Activated CD4-positive, alpha-beta memory T cell treated with anti-CD3 and anti-CD28 coated beads, Interleukin-2, amount 10 ng/mL, durations not matched to agents 7 days and 5 days (primary cell): Measurements from ENCODE around the gene SPON1. TPM values are rescaled to one million over a fixed set of nuclear protein-coding genes. Genes with fewer than 3 reads are reported as not detected.
"Not testable (repeated sequence)": the region's sequence is repeated elsewhere in the genome, so short reads cannot be mapped to it uniquely, and the experiment has no call there.

Experiments
- CTCF ChIA-PET: fragments of 350-600 bp; sonication (Branson Sonifier 250); formaldehyde crosslinking; loops from one replicate; lab custom pipeline; 2021; ENCODE audit warnings: antibody characterized with exemption, inconsistent platforms; lab: Charles Lee
- POLR2A ChIA-PET: fragments of 350-600 bp; sonication (Branson Sonifier 250); formaldehyde crosslinking; loops from one replicate; lab custom pipeline; 2021; ENCODE audit warnings: antibody characterized with exemption; lab: Charles Lee
- DNase-seq: peaks from one replicate; pipeline ENCODE4 v3.0.0-alpha.2; 2020
- H3K27ac Mint-ChIP-seq: one replicate; pipeline ENCODE4 v1.8.0; 2021; ENCODE audit warnings: mild to moderate bottlenecking, mixed read lengths
- H3K27me3 Mint-ChIP-seq: one replicate; pipeline ENCODE4 v1.8.0; 2021; ENCODE audit warnings: mixed read lengths
- H3K36me3 Mint-ChIP-seq: one replicate; pipeline ENCODE4 v1.8.0; 2021; ENCODE audit warnings: low read depth, mixed read lengths
- H3K4me1 Mint-ChIP-seq: one replicate; pipeline ENCODE4 v1.8.0; 2021; ENCODE audit warnings: mixed read lengths
- H3K4me3 Mint-ChIP-seq: one replicate; pipeline ENCODE4 v1.8.0; 2021; ENCODE audit warnings: mild to moderate bottlenecking, mixed read lengths
- H3K9me3 Mint-ChIP-seq: one replicate; pipeline ENCODE4 v1.8.0; 2021; ENCODE audit warnings: mixed read lengths
- total RNA-seq, 2 experiments: library from RNA; stranded (reverse); gene quantifications; one replicate each; pipeline ENCODE4 v1.2.3, GENCODE V29; 2021

Gene SPON1
- total RNA-seq, 2 experiments from 2014 or later: 0.45 to 0.68 TPM

DNA sequence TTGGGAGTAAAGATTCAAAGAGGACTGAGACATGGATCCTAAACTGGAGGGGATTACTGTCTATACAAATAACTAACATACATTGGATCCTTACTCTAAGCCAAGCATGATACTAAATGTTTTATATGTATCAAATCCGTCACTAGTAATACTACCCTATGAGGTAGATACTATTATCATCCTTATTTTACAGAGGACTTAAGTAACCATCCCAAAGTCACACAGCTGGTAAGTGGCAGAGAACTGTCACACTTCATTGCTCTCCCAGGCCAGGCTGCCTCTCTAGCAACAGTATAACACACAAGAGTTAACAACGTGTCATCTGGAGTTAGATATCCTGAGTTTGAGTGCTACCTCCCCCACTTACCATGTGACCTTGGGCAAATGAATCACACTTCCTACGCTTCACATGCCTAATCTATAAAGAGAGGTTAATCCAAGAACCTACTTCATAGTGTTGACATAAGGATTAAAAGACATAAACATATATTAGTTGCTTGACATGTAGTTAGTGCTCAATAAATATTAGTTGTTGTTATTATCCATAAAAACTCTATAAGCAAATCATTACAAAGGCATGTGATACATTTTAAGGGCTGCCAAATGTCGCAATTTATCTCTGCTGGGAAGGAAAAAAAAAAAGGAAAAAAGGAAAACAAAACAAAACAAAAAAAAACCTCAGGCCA, 33.8 kb upstream of the SPON1 start:
- POLR2A ChIA-PET: no interaction called here
- H3K4me3 Mint-ChIP-seq: no peak overlapping the region
- H3K27ac Mint-ChIP-seq: no peak overlapping the region

DNA sequence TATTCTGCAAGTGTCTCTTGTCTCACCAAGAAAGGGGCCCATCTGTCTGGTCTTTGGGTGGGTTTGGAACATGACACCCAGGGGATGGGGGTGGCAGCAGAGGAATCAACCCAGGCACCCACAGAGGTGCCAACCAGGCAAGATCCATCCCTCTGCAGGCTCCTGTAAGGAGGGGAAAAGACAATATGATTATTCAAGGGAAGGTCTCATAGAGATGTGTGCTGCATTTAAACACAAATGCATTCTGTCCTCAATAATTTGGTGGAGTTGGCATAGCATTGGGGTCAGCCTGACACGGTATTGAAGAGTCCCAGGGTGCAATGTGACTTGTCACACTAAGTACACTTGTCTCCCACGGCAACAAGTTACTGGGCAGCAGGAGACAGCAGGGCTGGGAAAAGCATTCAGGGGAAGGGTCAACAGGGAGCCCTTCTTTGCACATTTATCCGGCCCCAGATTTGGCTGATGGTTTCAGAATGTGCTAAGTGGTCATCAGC, 33.1 kb upstream of the SPON1 start:
- peaks cover 8% of the 10 kb centered on the region for H3K9me3 Mint-ChIP-seq
- DNase-seq: no peak
- peaks cover 15% of the 10 kb centered on the region for H3K36me3 Mint-ChIP-seq
- H3K27me3 Mint-ChIP-seq: no peaks in the 10 kb centered on the region
- no peak overlapping the region for H3K4me3 Mint-ChIP-seq
- no peak overlapping the region for H3K27ac Mint-ChIP-seq
- ChIA-PET CTCF (no interaction called here), POLR2A (no interaction called here)
- H3K4me1 Mint-ChIP-seq: peaks cover 36% of the 10 kb centered on the region

More for the DNA sequence above, 33.8 kb upstream of the SPON1 start:
- Mint-ChIP-seq H3K27me3 (no peaks in the 10 kb centered on the region), H3K36me3 (peaks cover 17% of the 10 kb centered on the region), H3K9me3 (peaks cover 8% of the 10 kb centered on the region), H3K4me1 (peaks cover 38% of the 10 kb centered on the region)
- CTCF ChIA-PET: no interaction called here
- peak; percentile 34 for DNase-seq

DNA sequence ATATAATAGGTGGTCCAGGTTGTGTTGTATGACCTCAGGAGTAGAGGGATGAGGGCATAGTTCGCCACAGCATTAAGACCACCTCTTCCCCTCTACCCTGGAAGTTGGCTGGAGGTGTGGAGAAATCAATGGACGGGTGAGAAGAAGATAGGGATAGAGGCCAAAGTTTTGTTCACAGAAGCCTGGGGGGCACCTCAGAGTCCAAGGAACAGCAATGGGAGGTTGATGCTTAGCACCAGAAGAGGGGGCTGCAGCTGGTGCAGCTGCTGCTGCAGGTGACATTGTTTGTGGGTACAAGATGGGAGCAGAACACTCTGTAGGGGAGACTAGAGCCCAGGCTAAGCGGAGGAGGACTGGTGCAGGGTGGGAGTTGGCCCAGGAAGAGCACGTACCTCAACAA, 31.2 kb upstream of the SPON1 start:
- Mint-ChIP-seq H3K36me3 (peaks cover 10% of the 10 kb centered on the region), H3K27me3 (peaks cover 4% of the 10 kb centered on the region), H3K27ac (no peak overlapping the region), H3K9me3 (peaks cover 17% of the 10 kb centered on the region), H3K4me1 (peaks cover 24% of the 10 kb centered on the region), H3K4me3 (no peak overlapping the region)
- CTCF ChIA-PET: interaction anchor here (1.1 kb wide), 1 partner anchor 23 kb away, joined by 4 read pairs; no protein-coding TSS in a partner anchor
- POLR2A ChIA-PET: interaction anchor here (0.7 kb wide), 1 partner anchor 529 kb away, joined by 3 read pairs; no protein-coding TSS in a partner anchor
- no peak for DNase-seq

DNA sequence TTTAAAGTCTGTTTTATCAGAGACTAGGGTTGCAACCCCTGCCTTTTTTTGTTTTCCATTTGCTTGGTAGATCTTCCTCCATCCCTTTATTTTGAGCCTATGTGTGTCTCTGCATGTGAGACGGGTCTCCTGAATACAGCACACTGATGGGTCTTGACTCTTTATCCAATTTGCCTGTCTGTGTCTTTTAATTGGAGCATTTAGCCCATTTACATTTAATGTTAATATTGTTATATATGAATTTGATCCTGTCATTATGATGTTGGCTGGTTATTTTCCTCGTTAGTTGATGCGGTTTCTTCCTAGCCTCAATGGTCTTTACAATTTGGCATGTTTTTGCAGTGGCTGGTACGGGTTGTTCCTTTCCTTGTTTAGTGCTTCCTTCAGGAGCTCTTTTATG, 25.4 kb upstream of the SPON1 start:
- DNase-seq, H3K27me3 Mint-ChIP-seq, CTCF ChIA-PET, H3K27ac Mint-ChIP-seq, POLR2A ChIA-PET, H3K4me3 Mint-ChIP-seq: not testable (repeated sequence)
- peaks cover 38% of the 10 kb centered on the region for H3K4me1 Mint-ChIP-seq
- H3K9me3 Mint-ChIP-seq: peaks cover 24% of the 10 kb centered on the region
- H3K36me3 Mint-ChIP-seq: peaks cover 30% of the 10 kb centered on the region

DNA sequence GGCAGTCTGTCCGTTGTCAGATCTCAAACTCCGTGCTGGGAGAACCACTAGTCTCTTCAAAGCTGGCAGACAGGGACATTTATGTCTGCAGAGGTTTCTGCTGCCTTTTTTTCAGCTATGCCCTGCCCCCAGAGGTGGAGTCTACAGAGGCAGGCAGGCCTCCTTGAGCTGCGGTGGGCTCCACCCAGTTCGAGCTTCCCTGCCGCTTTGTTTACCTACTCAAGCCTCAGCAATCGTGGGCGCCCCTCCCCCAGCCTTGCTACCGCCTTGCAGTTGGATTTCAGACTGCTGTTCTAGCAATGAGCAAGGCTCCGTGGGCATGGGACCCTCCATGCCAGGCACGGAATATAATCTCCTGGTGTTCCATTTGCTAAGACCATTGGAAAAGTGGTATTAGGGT, 23.7 kb upstream of the SPON1 start:
- DNase-seq: peak; percentile 64
- Mint-ChIP-seq H3K4me1 (peaks cover 43% of the 10 kb centered on the region), H3K9me3 (peaks cover 21% of the 10 kb centered on the region), H3K27ac (peak overlapping the region; percentile 60), H3K36me3 (peaks cover 30% of the 10 kb centered on the region)
- H3K4me3 Mint-ChIP-seq, POLR2A ChIA-PET, H3K27me3 Mint-ChIP-seq: not testable (repeated sequence)
- CTCF ChIA-PET: interaction anchor here (0.9 to 1.2 kb wide), 4 partner anchors 10 to 166 kb away, joined by 3 to 4 read pairs (median 4); no protein-coding TSS in a partner anchor

DNA sequence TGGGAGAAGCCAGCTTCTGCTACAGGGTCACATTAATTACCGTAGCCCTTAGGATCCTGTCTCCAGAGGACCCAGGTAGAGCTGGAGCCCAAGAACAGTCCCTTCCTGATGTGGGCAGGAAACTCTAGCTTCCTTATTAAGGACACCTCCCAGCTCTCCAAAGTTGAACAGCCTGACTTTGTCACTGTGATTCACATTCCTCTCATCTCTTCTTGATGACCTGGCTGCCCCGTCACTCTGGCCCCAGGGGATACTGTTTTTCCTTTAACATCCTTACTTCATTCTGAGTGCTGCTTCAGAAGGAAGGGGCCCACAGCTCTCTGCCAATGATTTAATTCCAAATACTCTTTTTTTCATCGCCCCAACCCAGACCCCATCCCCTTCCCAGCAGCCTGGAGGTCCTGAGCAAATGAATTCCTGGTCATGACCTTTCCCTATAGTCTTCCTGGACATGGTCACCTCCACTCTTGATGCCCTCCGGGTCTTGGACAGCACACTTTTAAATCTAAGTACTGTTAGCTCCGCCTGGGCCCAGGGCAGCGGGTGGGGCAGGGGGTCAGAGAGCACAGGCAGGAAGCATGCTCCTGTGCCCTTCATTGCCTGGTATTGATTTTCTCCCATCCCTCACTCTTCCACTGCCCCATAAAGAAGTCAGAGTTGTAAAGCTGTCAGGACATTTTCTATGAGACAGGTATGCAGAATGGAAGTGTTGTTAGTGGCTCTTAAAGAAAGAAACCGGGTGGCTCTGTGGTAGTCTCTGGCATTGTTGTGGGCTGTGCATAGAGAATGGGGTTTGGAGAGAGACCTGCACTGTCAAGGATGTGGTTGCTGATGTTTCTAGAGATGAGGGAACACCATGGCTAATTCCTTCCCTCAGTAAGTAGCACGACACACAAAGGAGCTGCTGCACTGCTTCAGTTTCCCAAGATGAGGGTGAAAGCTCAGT, 22.3 kb upstream of the SPON1 start:
- peak; percentile 56 for DNase-seq
- Mint-ChIP-seq H3K27me3 (peaks cover 6% of the 10 kb centered on the region), H3K27ac (peak overlapping the region; percentile 64), H3K36me3 (peaks cover 24% of the 10 kb centered on the region), H3K9me3 (peaks cover 16% of the 10 kb centered on the region), H3K4me1 (peaks cover 36% of the 10 kb centered on the region), H3K4me3 (no peak overlapping the region)
- ChIA-PET CTCF (interaction anchor here (0.6 to 1.6 kb wide), 6 partner anchors 13 to 168 kb away, joined by 3 to 6 read pairs (median 4); no protein-coding TSS in a partner anchor), POLR2A (interaction anchor here (0.5 to 1.4 kb wide), 7 partner anchors 9 to 479 kb away, joined by 3 to 6 read pairs (median 3); partner anchors contain the start of gene FAR1)

DNA sequence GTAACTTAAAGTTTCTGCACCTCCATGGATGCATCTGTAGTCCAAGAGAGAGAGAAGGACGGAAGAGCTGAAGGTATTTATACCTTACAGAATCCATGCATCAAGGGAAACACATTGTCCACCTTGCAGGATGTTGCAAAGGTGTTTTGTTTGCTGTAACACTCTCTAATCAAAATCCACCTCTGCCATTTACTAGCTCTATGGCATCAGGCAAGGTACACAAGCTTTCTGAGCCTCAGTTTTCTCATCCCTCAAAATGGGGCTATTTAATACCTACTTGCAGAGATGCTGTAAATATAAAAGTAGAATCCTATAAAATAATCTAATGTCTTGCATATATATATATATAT, 21.6 kb upstream of the SPON1 start:
- DNase-seq: no peak
- CTCF ChIA-PET: interaction anchor here (0.6 to 1.6 kb wide), 5 partner anchors 13 to 168 kb away, joined by 3 to 6 read pairs (median 5); no protein-coding TSS in a partner anchor
- H3K27me3 Mint-ChIP-seq: peaks cover 6% of the 10 kb centered on the region
- POLR2A ChIA-PET: interaction anchor here (0.5 to 1.4 kb wide), 6 partner anchors 8 to 479 kb away, joined by 3 to 6 read pairs (median 4); partner anchors contain the start of gene FAR1
- H3K27ac Mint-ChIP-seq: peak overlapping the region; percentile 64
- peaks cover 24% of the 10 kb centered on the region for H3K36me3 Mint-ChIP-seq
- H3K4me3 Mint-ChIP-seq: no peak overlapping the region
- H3K9me3 Mint-ChIP-seq: peaks cover 14% of the 10 kb centered on the region
- peaks cover 36% of the 10 kb centered on the region for H3K4me1 Mint-ChIP-seq

DNA sequence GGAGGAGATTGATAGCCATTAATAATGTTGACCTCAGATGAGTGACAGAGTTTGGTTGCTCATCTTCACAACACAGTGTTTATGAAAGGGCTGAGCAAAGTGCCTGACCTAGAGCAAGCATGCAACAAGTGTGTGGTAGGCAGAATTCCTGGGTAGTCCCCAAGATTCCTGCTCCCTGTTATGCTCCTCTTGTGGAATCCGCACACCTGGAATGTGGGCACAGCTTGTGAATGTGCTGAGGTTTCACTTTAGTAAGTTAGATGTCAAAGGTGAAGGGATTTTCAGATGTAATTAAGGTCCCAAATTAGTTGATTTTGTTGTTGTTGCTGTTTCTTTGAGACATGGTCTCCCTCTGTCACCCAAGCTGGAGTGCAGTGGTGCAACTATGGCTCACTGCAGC, 20.7 kb upstream of the SPON1 start:
- Mint-ChIP-seq H3K4me1 (peaks cover 36% of the 10 kb centered on the region), H3K9me3 (peaks cover 9% of the 10 kb centered on the region), H3K27me3 (peaks cover 2% of the 10 kb centered on the region), H3K4me3 (no peak overlapping the region), H3K27ac (no peak overlapping the region), H3K36me3 (peaks cover 20% of the 10 kb centered on the region)
- ChIA-PET CTCF (interaction anchor here (0.6 kb wide), 1 partner anchor 17 kb away, joined by 3 read pairs; no protein-coding TSS in a partner anchor), POLR2A (no interaction called here)
- DNase-seq: no peak

DNA sequence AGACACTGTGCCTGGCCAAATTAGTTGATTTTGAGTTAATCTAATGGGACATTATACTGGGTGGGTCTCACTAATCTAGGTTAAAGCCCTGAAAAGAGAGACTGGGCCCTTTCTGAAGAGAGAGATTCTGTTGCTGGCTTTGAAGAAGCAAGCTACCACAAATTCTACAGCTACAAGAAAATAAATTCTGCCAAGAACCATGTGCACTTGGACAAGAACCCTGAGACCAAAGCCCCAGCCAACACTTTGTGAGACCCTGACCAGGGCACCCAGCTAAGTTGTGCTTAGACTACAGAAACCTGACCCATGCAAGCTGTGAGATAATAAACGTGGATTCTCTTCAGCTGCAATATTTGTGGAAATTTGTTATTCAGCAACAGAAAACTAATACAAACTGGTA, 20.1 kb upstream of the SPON1 start:
- no peak for DNase-seq

DNA sequence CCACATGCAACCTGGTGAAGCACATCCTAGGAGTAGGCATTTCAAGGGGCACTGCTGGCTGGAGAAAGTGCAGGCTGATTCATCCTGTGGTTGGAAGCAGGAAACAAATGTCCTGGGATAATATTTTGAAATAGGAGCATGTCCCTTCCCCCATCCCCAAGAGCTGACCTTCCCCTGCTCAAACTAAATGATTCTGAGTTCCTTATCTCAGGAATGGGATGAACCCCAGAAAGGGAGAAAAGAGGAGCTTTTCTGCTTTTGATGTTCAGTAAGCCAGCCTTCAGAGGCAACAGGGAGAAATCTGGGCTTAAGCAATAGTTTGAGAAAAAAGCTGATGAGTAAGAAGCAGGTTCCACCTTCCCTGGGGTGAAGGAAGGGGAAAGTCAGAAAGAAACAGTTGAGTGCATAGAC, 19.5 kb upstream of the SPON1 start:
- CTCF ChIA-PET: interaction anchor here (1.2 kb wide), 1 partner anchor 13 kb away, joined by 5 read pairs; no protein-coding TSS in a partner anchor
- Mint-ChIP-seq H3K4me3 (no peak overlapping the region), H3K36me3 (peaks cover 8% of the 10 kb centered on the region), H3K27ac (no peak overlapping the region), H3K4me1 (peaks cover 45% of the 10 kb centered on the region), H3K27me3 (peaks cover under 1% of the 10 kb centered on the region), H3K9me3 (peaks cover under 1% of the 10 kb centered on the region)
- POLR2A ChIA-PET: no interaction called here
- no peak for DNase-seq

More for the DNA sequence above, 20.1 kb upstream of the SPON1 start:
- H3K27me3 Mint-ChIP-seq: peaks cover 1% of the 10 kb centered on the region
- peaks cover 5% of the 10 kb centered on the region for H3K9me3 Mint-ChIP-seq
- H3K36me3 Mint-ChIP-seq: peaks cover 14% of the 10 kb centered on the region
- CTCF ChIA-PET: interaction anchor here (0.6 to 1.2 kb wide), 2 partner anchors 14 to 17 kb away, joined by 3 to 5 read pairs; no protein-coding TSS in a partner anchor
- POLR2A ChIA-PET: no interaction called here
- H3K4me3 Mint-ChIP-seq: no peak overlapping the region
- H3K27ac Mint-ChIP-seq: no peak overlapping the region
- H3K4me1 Mint-ChIP-seq: peaks cover 40% of the 10 kb centered on the region

DNA sequence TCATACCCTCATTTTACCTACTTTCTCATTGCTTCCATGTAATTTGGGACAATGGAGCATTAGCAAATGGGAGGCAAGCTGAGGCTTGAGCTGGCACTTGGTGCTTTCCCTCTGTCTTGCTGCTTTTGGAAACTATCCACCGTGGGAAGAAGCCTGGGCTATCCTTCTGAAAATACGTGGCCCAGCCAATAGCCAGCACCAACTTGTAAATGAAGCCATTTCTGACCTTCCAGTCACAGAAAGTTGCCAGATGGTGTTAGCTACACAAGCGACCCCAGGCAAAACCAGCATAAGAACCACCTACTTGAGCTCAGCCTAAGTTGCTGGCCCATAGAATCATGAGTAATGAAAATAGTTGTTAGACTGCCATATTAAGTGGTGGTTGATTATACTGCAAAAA, 18.5 kb upstream of the SPON1 start:
- Mint-ChIP-seq H3K27ac (no peak overlapping the region), H3K4me1 (peaks cover 36% of the 10 kb centered on the region), H3K36me3 (no peaks in the 10 kb centered on the region), H3K4me3 (no peak overlapping the region), H3K9me3 (no peaks in the 10 kb centered on the region), H3K27me3 (peaks cover 4% of the 10 kb centered on the region)
- no peak for DNase-seq
- ChIA-PET POLR2A (no interaction called here), CTCF (interaction anchor here (1.1 kb wide), 1 partner anchor 17 kb away, joined by 3 read pairs; no protein-coding TSS in a partner anchor)

DNA sequence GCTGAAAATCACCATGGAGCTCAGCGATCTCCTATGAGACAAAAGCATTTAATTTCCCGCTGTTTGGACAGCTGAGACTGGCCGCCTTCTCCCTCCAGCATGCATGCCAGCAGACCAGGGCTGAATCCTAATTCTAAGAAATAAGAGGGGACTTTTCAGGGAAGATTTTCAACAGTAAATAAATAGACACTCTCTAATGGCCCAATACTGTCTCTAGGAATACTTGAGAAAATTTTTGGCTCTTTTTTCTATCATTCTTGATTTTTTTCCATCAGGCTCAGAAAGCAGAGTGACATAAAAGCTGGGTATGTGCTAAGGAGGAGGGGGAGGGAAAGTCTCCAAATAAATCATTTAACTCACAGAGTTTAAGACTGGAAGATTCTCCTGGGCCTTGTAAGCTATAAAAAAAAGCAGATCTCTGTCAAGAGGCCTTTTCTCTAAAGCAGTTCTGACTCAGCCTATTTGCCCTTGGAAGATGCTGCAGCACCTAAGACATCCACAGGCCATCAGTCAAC, 17.6 kb upstream of the SPON1 start:
- ChIA-PET POLR2A (no interaction called here), CTCF (interaction anchor here (1.1 to 1.5 kb wide), 2 partner anchors 10 to 18 kb away, joined by 3 to 6 read pairs; no protein-coding TSS in a partner anchor)
- Mint-ChIP-seq H3K27ac (no peak overlapping the region), H3K4me3 (no peak overlapping the region), H3K4me1 (peaks cover 28% of the 10 kb centered on the region), H3K27me3 (peaks cover 4% of the 10 kb centered on the region), H3K36me3 (no peaks in the 10 kb centered on the region), H3K9me3 (no peaks in the 10 kb centered on the region)
- no peak for DNase-seq
